ENCODE measurements around the gene ST8SIA2.
"Not testable (repeated sequence)": the region's sequence is repeated elsewhere in the genome, so short reads cannot be mapped to it uniquely, and the experiment has no call there.

The ST8SIA2 gene

DNA sequence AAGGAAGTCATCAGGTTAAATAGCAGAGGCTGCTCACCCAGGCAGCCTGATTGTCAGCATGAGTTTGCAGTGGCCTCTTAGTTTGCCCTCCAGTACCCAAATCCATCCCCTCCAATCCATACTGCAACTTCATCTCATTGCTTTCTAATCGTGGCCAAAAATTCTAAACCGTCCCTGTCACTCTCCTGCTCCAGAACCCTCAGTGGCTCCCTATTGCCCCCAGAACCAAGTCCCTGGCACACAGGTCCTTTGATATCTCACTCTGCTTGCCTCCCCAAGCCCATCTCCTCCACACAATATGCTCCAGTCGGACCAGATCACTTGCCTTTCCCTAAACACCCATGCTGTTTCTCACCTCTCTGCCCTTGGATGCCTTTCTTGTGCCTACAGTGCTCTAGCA, 49.7 kb downstream of the ST8SIA2 start:
- no peak for DNase-seq (ENCODE audit: low read depth)

DNA sequence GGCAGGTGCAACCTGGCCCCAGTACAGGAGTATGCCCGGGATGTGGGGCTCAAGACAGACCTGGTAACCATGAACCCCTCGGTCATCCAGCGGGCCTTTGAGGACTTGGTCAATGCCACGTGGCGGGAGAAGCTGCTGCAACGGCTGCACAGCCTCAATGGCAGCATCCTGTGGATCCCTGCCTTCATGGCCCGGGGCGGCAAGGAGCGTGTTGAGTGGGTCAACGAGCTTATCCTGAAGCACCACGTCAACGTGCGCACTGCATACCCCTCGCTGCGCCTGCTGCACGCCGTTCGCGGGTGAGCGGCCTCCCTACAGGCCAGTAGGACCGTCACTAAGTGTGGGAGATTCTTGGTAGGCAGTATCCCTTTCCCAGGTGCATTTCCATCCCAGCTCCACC, 51.0 kb downstream of the ST8SIA2 start:
- no peak for DNase-seq (ENCODE audit: low read depth)

DNA sequence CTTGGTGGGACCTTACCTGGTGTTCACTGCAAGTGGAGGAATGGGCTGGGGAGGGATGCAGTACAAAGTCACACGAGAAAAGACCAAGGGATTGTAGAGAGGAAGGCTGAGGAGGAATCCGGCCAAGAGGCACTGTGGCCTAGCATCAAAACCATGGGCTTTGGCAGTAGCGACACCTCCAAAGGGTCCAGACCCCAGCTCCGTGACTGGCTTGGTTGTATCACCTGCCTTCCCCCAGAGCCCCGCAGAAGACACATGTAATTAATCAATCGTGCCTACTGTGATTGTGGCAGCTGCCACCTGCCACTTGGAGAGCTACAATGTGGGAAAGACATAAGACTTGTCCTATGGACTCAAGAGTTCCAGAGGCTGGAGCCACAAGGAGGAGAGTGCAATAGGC, 54.7 kb downstream of the ST8SIA2 start:
- no peak for DNase-seq (ENCODE audit: low read depth)

DNA sequence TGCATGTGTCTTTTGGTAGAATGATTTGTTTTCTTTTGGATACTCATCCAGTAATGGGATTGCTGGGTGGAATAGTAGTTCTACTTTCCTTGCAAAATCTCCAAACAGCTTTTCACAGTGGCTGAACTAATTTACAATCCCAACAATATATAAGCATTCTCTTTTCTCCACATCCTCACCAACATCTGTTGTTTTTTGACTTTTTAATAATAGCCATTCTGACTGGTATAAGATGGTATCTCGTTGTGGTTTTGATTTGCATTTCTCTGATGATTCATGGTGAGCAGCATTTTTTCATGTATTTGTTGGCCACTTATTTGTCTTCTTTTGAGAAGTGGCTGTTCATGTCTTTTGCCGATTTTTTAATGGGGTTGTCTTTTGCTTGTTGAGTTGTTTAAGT, 55.8 kb downstream of the ST8SIA2 start:
- no peak for DNase-seq (ENCODE audit: low read depth)

DNA sequence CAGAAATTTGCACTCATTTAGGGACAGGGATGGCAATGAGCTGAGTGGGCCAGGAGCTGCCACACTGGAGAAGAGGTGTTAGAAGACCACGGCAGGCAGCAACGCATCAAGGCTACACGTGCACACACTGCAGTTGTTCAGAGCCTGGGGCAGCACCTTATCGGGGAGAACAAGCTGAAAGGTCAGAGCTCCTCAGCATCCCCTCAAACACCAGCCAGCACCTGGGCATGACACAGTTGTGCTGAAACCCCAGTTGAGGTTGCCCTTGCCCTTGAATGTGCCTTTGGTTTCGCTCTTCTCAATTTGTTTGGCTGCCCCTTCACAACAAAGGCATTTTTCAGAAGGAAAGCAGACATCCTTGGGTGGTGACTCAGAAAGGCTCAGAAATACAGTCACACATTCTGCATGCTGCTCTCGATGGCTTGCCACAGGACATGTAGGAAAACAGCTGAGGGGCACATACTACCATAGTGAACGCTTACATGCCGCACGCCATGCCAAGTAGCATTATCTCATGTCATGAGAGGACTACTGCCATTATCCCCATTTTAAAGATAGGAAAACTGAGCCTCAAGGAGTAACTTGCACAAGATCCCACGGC, 57.6 kb downstream of the ST8SIA2 start:
- no peak for DNase-seq (ENCODE audit: low read depth)

DNA sequence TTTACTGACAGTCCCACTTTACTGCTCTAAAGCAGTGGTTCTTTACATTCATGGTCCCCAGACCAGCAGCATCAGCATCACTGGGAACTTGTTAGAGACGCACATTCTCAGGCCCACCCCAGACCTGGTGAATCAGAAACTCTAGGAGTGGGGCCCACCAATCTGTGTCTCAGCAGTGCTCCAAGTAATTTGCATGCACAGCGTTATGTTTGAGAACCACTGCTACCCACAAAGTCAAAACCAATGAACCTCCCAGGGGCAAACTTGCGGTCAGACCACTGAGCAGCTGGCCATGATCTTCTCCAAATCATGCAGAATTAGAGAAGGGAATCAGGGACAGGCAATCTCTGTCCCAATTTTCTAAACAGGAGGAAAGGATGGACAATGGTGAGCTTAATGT, 58.5 kb downstream of the ST8SIA2 start:
- no peak for DNase-seq (ENCODE audit: low read depth)

DNA sequence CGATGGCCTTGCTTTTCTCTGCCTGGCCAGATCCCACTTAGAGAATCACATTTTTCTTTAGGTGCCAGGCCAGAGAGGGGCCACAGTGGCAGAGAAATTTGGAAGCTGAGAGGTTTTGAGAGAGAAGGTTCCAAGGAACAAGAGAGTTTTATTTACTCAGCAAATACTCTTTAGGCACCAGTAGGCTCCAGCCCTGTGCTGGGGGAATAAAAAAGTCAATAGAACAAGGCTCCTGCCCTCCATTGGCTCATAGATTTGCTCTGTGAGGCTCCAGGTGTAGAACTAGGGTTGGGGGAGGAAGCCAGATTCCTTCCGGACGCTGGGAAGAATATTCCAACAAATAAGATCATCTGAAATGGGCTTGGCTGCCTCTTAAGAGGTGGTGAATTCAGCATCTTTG, 59.9 kb downstream of the ST8SIA2 start:
- no peak for DNase-seq (ENCODE audit: low read depth)

DNA sequence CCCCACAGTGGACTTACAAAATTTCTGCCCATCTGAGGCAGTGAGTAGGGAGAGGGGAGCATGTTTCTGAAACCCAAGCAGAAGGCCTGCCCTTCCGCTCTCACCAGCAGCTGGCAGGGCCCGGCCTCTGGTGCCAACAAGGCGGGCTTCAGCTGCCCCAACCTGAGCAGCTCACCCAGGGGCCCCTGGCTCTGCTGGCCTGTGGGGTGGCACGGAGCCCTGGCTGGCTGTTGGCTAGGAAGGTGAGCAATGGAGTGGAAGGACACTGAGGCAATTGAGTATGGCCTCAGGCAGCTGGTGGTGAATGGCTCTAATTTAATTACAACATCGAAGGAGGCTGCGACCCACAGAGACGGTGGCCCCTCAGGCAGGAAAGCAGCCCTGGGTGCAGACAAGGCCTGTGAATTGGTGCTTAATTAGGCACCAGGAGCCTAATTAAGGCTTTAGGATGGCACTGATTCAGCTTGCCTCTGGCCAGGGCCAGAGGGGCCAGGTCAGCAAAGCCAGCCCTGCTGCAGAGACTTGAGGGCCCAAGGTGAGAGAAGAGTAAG, 60.9 kb downstream of the ST8SIA2 start:
- DNase-seq (ENCODE audit: low read depth) = no peak

DNA sequence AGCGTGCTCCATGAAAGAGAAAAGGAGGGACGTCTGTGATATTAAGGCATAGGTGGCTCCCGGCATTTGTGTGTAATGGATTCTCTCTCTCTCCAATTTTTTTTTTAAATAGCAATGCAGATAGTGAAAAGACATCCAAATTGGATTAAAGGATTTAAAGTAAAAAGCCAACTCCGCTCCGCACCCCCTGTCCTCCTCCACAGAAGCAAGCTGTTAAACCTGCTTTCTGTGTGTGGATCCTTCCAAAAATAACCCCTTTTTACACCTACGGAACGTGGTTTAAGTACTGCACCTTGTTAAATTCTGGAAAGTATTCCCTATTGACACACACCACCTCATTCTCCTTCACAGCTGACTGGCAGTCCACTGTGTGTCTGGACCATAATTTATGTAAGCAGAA, 61.6 kb downstream of the ST8SIA2 start:
- no peak for DNase-seq (ENCODE audit: low read depth)

DNA sequence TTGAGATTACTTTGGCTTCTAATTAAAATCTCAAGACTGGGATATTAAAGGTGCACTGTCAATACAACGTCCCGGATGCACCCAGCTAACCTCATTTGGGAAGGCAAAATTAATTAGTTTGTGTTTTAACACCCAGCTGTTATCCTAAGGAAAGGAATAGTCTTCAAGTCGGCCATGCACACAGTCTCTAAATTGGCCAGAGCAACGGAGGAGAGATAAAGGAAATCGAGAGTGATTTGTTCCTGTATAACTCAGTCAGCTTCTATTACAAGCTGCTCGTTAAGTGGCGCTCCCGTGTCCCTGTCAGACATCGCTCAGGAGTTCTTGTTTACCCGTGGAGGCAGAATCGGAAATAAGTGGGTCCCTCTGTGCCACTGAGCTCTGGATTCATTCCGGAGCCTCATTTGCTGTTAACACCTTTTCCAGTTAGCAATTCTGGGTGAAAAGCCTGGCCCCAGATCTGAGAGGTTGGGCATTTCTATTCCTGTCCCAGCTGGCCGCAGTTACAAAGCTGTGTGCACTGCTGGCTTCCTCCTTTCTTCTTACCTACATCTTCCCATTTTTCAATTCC, 63.9 kb downstream of the ST8SIA2 start:
- DNase-seq (ENCODE audit: low read depth) = no peak

DNA sequence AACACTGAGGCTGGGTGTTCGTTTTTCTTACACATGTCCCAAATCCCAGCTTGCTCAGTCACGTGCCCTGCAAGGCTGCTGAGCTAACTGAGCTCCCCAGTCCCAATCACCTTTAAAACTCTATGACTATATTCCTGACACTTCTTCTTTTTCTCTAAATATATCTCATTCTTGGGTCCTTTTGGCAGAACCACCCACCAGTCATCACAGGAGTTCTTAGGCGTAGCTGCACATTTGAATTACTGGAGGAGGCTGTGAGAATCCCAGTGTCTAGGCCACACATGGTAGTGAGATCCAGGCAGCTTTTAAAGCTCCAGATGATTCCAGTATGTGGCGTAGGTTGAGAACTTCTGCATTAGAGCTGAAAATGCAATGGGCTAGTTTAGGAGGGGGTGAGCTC, 66.3 kb downstream of the ST8SIA2 start:
- DNase-seq (ENCODE audit: low read depth) = no peak

DNA sequence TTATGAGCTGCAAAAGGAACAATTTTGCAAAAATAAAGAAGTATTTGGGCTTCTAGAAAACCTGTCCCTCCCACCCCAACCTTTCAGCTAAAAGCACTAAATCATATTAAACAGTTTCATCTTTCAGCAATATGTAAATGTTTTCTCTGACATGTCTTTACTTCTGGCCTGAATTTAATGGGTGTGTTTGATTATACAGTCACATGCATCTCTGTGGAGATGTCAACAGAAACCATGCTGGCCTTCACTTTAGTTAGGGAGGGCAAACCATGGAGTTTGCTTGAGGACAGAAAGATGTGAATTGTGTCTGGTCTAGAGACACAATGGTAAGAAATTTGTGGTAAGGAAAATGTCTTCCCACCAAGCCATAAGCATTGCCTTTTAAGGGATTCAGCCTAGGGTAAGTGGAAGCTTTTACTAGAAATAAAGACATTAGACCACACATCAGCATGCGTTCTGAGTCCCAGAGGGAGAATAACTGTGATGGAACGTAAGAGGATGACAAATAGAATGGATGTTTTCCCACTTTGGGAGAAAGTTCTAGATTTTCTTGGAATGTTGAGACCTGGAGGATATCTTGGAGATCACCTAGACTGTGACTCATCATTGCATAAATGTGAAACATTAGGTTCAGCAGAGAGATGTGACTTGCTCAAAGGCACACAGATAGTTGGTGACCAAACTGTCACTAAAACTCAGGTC, 68.9 kb downstream of the ST8SIA2 start:
- DNase-seq (ENCODE audit: low read depth) = no peak

DNA sequence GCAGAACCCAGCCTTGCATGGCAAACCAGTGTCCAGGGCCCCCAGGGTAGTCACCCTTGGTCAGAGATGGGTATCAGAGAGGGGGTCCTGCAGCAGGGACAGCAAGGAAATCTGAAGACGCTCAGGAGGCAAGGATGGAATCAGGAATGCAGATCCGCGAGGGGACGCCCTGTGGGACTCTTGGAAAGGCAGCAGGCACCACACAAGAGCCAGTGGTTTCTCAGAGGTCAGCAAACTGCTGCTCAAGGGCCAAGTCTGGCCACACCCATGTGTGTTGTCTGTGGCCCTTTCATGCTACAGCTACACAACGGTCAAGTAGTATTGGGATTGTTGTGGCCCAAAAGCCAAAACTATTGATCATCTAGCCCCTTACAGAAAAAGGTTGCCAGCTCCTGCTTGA, 69.7 kb downstream of the ST8SIA2 start:
- no peak for DNase-seq (ENCODE audit: low read depth)

DNA sequence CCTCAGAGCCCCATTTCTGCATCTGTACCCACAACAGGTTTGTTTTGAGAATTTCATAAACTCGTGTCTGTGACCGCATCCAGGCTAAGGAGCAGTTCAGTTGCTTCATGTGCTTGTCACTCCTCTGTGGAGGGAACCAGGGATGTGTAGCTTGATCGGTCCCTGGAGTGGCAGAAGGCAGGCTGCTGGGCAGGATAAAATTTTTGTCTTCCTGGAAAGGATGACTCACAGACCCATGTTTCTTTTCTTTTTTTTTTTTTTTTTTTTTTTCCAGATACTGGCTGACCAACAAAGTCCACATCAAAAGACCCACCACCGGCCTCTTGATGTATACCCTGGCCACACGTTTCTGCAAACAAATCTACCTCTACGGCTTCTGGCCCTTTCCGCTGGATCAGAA, 70.1 kb downstream of the ST8SIA2 start:
- no peak for DNase-seq (ENCODE audit: low read depth)

DNA sequence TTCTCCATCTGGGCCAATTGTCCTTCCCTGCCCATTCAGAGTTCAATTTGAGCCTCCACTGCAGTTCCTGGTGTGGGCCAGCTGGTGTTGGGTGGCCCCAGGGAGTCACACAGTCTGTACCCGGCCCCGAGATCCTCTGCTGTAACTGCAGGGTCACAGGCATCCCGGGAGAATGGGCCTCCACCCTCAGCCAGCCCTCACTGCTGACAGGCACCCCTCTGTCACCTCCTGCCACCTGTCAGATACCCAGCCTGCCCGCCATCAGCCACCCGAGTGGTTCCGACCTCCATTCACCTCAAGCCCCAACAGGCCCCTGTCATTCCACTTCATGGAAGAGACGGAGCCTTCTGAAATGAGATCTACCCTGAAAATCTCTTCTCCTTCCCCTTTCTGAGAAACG, 73.2 kb downstream of the ST8SIA2 start:
- DNase-seq (ENCODE audit: low read depth) = no peak

DNA sequence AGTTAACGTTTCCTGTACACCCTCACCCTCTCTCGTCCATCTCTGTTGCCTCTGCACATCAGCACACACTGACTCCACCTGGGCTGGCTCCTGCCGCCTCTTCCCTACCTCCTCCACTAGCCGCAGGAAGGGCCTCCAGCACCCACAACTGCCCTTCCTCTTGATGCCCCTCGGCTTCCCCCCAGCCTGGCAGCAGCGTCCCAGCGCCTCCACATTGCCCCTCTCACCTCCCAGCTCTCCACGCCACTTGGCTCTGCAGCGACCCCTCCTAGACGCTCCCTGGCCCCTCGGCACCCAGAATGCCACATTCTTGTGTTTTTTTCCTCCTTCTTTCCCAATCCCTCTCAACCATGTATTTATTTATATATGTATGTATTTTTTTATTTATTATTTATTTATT, 73.6 kb downstream of the ST8SIA2 start:
- DNase-seq (ENCODE audit: low read depth) = no peak

DNA sequence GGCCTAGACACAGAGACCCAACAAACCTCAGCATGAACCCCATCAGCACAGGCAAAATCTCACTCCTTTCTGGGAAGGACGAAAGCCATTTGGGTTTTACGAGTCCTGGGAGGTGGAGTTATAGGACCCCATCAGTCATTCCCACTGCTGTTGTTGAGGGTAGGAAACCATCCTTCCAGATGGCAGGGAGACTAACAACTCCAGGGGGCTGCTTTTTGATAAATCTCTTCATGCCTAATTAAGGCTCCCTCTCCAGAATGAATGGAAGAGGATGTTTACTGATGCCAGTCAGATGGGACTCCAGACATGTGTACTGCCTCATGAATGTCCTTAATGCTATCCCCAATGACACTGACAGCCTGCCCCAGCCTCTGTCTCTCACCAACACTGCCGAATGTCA, 75.3 kb downstream of the ST8SIA2 start:
- DNase-seq (ENCODE audit: low read depth) = no peak

DNA sequence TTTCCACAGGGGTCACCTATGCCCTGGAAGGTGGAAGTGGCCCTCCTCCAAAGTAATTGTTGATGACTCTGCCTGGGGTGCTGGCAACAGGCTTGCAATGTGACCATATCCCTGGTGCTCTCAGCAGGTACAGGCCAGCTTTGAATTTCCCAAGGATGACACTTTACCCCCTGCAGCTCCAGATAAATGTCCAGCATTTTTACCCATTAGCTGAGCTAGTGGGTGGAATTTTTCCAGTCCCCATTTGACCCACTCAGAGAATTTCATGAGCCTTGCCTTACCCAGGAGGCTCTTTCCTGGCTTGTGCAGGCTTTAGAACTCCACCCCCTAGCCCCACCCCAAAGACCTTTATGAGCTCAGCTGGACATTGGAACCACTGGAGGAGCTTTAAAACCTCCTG, 77.6 kb downstream of the ST8SIA2 start:
- DNase-seq (ENCODE audit: low read depth) = no peak

DNA sequence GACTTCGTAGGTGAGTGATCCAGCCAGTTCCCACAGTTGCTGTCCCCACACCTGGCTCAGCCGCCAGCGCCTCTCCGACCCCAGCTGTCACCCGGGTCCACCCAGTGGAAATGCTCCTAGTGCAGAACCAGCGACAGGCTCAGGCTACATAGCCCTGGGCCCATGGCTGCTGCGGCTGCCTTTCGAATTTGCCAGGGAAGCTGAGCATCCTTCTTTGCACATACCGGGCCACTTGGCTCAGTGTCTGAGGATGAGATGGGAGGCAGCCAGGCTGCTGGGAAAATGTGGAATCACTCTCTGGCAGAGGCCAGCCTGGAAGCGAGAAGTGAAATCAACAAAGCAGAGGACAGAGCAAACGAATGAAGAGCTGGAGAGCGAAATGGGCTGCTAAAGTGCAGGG, 80.1 kb downstream of the ST8SIA2 start:
- no peak for DNase-seq (ENCODE audit: low read depth)

DNA sequence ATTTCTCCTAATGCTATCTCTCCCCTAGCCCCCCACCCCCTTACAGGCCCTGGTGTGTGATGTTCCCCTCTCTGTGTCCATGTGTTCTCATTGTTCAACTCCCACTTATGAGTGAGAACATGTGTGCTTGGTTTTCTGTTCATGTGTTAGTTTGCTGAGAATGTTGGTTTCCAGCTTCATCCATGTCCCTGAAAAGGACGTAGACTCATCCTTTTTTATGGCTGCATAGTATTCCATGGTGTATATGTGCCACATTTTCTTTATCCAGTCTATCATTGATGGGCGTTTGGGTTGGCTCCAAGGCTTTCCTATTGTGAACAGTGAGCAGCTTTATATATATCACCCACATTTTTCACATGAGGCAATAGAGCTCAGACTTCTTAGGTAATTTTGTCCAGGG, 86.0 kb downstream of the ST8SIA2 start:
- DNase-seq (ENCODE audit: low read depth) = not testable (repeated sequence)

DNA sequence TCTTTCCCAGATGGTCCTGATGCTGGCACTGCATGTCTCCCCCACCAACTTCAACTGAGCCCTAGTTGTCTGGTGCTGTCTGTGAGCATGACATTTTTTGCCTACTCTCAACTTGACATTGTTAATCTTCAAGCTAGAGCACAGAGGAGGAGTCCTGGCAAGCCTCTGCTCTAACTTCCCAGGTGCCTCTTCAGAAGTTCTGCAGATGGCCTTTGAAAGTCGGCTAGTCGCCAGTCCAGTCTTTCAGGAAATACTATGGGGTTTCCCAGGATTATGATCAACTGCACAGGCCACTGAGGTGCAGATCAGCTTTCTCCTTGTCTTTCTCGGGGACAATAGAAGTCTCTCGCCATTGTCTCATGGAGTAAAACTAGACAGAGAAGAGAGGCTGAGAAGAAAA, 86.7 kb downstream of the ST8SIA2 start:
- no peak for DNase-seq (ENCODE audit: low read depth)

DNA sequence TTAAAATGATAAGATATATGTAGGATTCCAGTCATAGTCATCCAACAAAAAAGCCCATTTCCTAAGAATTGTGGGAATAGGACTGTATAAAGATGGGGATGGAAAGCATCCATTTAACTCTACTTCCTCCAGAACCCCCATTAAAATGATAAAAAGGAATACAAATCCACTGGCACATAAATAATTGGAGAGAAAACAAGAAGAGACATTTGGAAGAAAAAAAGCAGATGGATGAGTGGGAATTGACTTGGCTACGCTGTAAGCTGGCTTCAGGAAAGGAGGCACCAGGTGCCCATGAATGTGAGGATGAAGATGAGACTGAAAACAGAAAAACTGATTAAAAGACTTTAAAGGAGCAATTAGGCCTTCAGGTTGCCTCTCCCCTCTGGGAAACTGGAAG, 91.8 kb downstream of the ST8SIA2 start:
- no peak for DNase-seq (ENCODE audit: low read depth)

DNA sequence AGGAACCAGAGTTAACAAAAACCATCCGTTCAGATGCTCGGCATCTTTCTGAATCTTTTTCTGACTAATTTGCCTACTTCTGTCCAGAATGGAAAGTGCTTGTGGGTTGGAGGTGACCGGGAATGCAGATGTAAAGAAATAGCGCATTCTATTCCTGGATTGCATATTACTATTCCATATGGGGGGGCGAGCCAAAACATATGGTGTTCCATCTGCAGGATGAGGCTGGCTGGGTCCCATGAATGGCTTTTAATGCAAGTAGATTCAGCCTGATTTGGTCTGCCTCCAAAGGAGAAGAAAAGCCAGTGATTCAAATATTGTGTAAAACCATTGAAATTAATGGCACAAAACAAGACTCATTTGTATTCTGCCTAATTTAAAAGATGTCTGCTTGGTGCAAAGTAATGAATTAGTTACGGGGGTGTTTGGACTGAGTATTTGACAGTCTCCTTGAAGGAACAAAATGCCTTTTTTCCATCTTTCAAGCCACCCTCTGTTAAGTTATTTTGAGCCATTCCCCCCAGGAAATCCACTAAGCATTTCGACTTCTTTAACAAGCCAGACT, 99.0 kb downstream of the ST8SIA2 start:
- DNase-seq (ENCODE audit: low read depth) = no peak
